H1 (cell line): Measurements from ENCODE around the gene EPHA2. TPM values are rescaled to one million over a fixed set of nuclear protein-coding genes. Genes with fewer than 3 reads are reported as not detected.
A peak's percentile ranks its signal among the peaks of the same experiment; 100 is the strongest.

Source experiments
- CREB1 ChIP-seq: IDR thresholded peaks from 2 replicates; pipeline ENCODE4 v1.6.1; 2012; ENCODE audit warnings: inconsistent platforms
- HDAC6 ChIP-seq: IDR thresholded peaks from one replicate; pipeline ENCODE4 v1.7.1; 2012; ENCODE audit warnings: low read depth, mild to moderate bottlenecking, inconsistent platforms, low read length, moderate library complexity
- JUND ChIP-seq: IDR thresholded peaks from 2 replicates; pipeline ENCODE4 v1.6.1; 2011; ENCODE audit warnings: mild to moderate bottlenecking, improper control_type of control experiment, low read length
- KDM5A ChIP-seq: fragments of 200-600 bp; IDR thresholded peaks from 2 replicates; pipeline ENCODE4 v1.7.1; 2012; ENCODE audit warnings: mild to moderate bottlenecking, low read length, inconsistent platforms, mixed read lengths
- MAFK ChIP-seq: IDR thresholded peaks from 2 replicates; pipeline ENCODE4 v1.6.1; 2012; ENCODE audit warnings: low read depth, mild to moderate bottlenecking, improper control_type of control experiment, low read length
- NANOG ChIP-seq: IDR thresholded peaks from 2 replicates; pipeline ENCODE4 v1.6.1; 2011; ENCODE audit warnings: low read length, low read depth, mild to moderate bottlenecking, inconsistent platforms; ENCODE audit not compliant: insufficient read depth, poor library complexity, severe bottlenecking
- PHF8 ChIP-seq: fragments of 200-600 bp; sonication (generic); conservative IDR thresholded peaks from 2 replicates; pipeline ENCODE4 v1.7.1; 2012; ENCODE audit warnings: low read depth, mild to moderate bottlenecking, inconsistent platforms, low read length, moderate library complexity
- POLR2A ChIP-seq, 2 experiments: IDR thresholded peaks; 1 replicate in 1 of 2; 2 replicates in 1 of 2; pipeline ENCODE4 v1.6.1; 2011; ENCODE audit warnings: low read depth in 2 of 2, low read length in 2 of 2, mild to moderate bottlenecking in 2 of 2; ENCODE audit errors: control extremely low read depth in 1 of 2
- POLR2AphosphoS5 ChIP-seq: IDR thresholded peaks from 2 replicates; pipeline ENCODE4 v1.6.1; 2011; ENCODE audit warnings: low read depth, low read length
- SIRT6 ChIP-seq: IDR thresholded peaks from one replicate; pipeline ENCODE4 v1.7.1; 2012; ENCODE audit warnings: low read length, inconsistent platforms
- SP4 ChIP-seq: IDR thresholded peaks from 2 replicates; pipeline ENCODE4 v1.6.1; 2012; ENCODE audit warnings: low read length, inconsistent platforms
- TAF1 ChIP-seq: IDR thresholded peaks from 2 replicates; pipeline ENCODE4 v1.6.1; 2011; ENCODE audit warnings: mild to moderate bottlenecking, low read depth, low read length
- TBP ChIP-seq: IDR thresholded peaks from 2 replicates; pipeline ENCODE4 v1.6.1; 2011; ENCODE audit warnings: low read depth, low read length, improper control_type of control experiment
- polyA plus RNA-seq, 7 experiments: library from polyadenylated mRNA; depleted of rRNA in 3 of 7; stranded (reverse) in 5 of 7; unstranded in 2 of 7; fragments of >200 nt in 5 of 7; fragments of 200-250 nt in 2 of 7; gene quantifications; 1 replicate in 5 of 7; 2 replicates in 1 of 7; 4 replicates in 1 of 7; pipeline versions ENCODE4 v1.2.1 to v1.2.3, GENCODE V29; 2011 to 2013; ENCODE audit warnings: missing spikeins in 2 of 7, mixed read lengths in 2 of 7
- total RNA-seq: library from RNA; stranded (reverse); fragmentation: NEBNext Ultra II Directional; extraction: Animal tissue kit (Norgen Biotek cat#: 25700); gene quantifications from 2 replicates; pipeline ENCODE4 v1.2.1, GENCODE V29; 2021

The EPHA2 gene
- total and polyA plus RNA-seq, 2 of the 8 experiments (the other 6 are each of a cell fraction or from before 2014, with no cell fraction given): 26.8 to 33.6 TPM

- no peak for TF ChIP-seq MAFK
- TF ChIP-seq HDAC6: no peak
- no peak for TF ChIP-seq SIRT6
- TF ChIP-seq POLR2AphosphoS5: peak; percentile 94
- TF ChIP-seq TAF1: peak; percentile 93
- peak in 1 of 2 experiments; percentile 95; a peak in 2 of 3 replicates for TF ChIP-seq POLR2A (IDR thresholded peaks at IDR 0.05; ENCODE audit: control extremely low read depth in 1 of 2, low read depth in 2 of 2, low read length in 2 of 2)
- TF ChIP-seq CREB1: peak; percentile 93
- peak; percentile 91 for TF ChIP-seq TBP
- TF ChIP-seq PHF8: peak; percentile 86
- peak; percentile 16 for TF ChIP-seq NANOG
- TF ChIP-seq SP4: no peak
- peak; percentile 89 for TF ChIP-seq JUND
- TF ChIP-seq KDM5A: no peak
Observed at GRCh38 chr1:16155537-16156410, at the start of gene EPHA2 (continued).
